Left renal cortex interstitium (tissue), 4 donors: ENCODE results near the gene NPIPB6. TPM values are rescaled to one million over a fixed set of nuclear protein-coding genes. Genes with fewer than 3 reads are reported as not detected.
A peak's percentile ranks its signal among the peaks of the same experiment; 100 is the strongest.

Experiments used
- DNase-seq, 4 donors: peaks; one replicate each; pipeline ENCODE4 v3.0.0-alpha.2; 2013; ENCODE audit warnings: low read depth in 4 of 4, low spot score in 2 of 4, missing footprints in 1 of 4
- polyA plus RNA-seq, 4 donors: library from polyadenylated mRNA; unstranded; fragments of 120-200 nt; gene quantifications; one replicate each; pipeline ENCODE4 v1.2.1, GENCODE V29; 2013; ENCODE audit not compliant: insufficient read length in 4 of 4

NPIPB6 gene
- polyA plus RNA-seq, 4 donors, result 0.99 to 2.7 (median 1.6) TPM

- no peak for DNase-seq
Measured at GRCh38 chr16:28301154-28301553, 62.2 kb downstream of the NPIPB6 start.

GRCh38 chr16:28300327-28300726, 63.0 kb downstream of the NPIPB6 start:
- no peak for DNase-seq

GRCh38 chr16:28298511-28298878, 64.8 kb downstream of the NPIPB6 start:
- no peak for DNase-seq

- DNase-seq, result no peak
Measured at GRCh38 chr16:28297784-28298510, 65.4 kb downstream of the NPIPB6 start.

- DNase-seq, result no peak
Measured at GRCh38 chr16:28297308-28297707, 66.0 kb downstream of the NPIPB6 start.

GRCh38 chr16:28295276-28295675, 68.0 kb downstream of the NPIPB6 start:
- no peak for DNase-seq

- no peak for DNase-seq
Measured at GRCh38 chr16:28294201-28294600, 69.1 kb downstream of the NPIPB6 start.

GRCh38 chr16:28293601-28293960, 69.7 kb downstream of the NPIPB6 start:
- no peak for DNase-seq

- peak in 2 of 4 donors; percentile 59 to 65 for DNase-seq
Measured at GRCh38 chr16:28292731-28293600, 70.3 kb downstream of the NPIPB6 start.

Other genes starting within 250 kb of the NPIPB6 start
- 10 to 100 TPM; 72.3 to 91.7 (median 87.6) TPM for gene XPO6, start 151.5 kb downstream of the NPIPB6 start, polyA plus RNA-seq
- gene SBK1, start 71.0 kb downstream of the NPIPB6 start, polyA plus RNA-seq, result 10 to 100 TPM; 13.4 to 27.3 (median 20.2) TPM
- 100 to 1,000 TPM in 2 of 4 donors, 10 to 100 TPM in 2; 59.4 to 148 (median 111) TPM for gene EIF3CL, start 40.3 kb upstream of the NPIPB6 start, polyA plus RNA-seq
- gene NPIPB7, start 108.8 kb upstream of the NPIPB6 start, polyA plus RNA-seq, result under 1 TPM in 2 of 4 donors, not detected in 2; 0.32 to 0.49 TPM
- 10 to 100 TPM; 29.4 to 41.3 (median 33.8) TPM for gene CLN3, start 128.6 kb upstream of the NPIPB6 start, polyA plus RNA-seq
- 1 to 10 TPM in 1 of 4 donors, under 1 TPM in 3; 0.45 to 1.1 (median 0.68) TPM for gene APOBR, start 131.1 kb upstream of the NPIPB6 start, polyA plus RNA-seq
- not detected for gene IL27, start 143.3 kb upstream of the NPIPB6 start, polyA plus RNA-seq
- gene NUPR1, start 175.5 kb upstream of the NPIPB6 start, polyA plus RNA-seq, result 10 to 100 TPM in 3 of 4 donors, 1 to 10 TPM in 1; 7.9 to 15.9 (median 13.4) TPM
- gene SGF29, start 190.4 kb upstream of the NPIPB6 start, polyA plus RNA-seq, result 10 to 100 TPM; 20.5 to 24.5 (median 22.0) TPM
- 1 to 10 TPM; 1.3 to 2.7 (median 1.8) TPM for gene SULT1A2, start 233.5 kb upstream of the NPIPB6 start, polyA plus RNA-seq
- 10 to 100 TPM; 21.4 to 28.6 (median 26.4) TPM for gene SULT1A1, start 246.5 kb upstream of the NPIPB6 start, polyA plus RNA-seq